Skeletal muscle tissue (tissue), 4 donors: ENCODE results near the gene TMEM129. TPM values are rescaled to one million over a fixed set of nuclear protein-coding genes. Genes with fewer than 3 reads are reported as not detected.

Experiments
- H3K27ac ChIP-seq: one replicate; pipeline ENCODE4 v1.7.0; 2013; ENCODE audit warnings: mild to moderate bottlenecking, low read depth, low read length, inconsistent platforms
- H3K27me3 ChIP-seq, 3 donors: one replicate each; pipeline ENCODE4 v1.7.0; 2013; ENCODE audit warnings: low read length in 3 of 3; ENCODE audit not compliant: control insufficient read depth in 3 of 3, insufficient read depth in 3 of 3
- H3K36me3 ChIP-seq, 3 donors: one replicate each; pipeline ENCODE4 v1.7.0; 2013; ENCODE audit warnings: low read length in 3 of 3; ENCODE audit not compliant: control insufficient read depth in 3 of 3, insufficient read depth in 3 of 3
- H3K4me1 ChIP-seq, 3 donors: one replicate each; pipeline ENCODE4 v1.7.0; 2013; ENCODE audit warnings: low read length in 3 of 3, mild to moderate bottlenecking in 3 of 3; ENCODE audit not compliant: control insufficient read depth in 3 of 3, insufficient read depth in 3 of 3
- H3K4me3 ChIP-seq, 3 donors: one replicate each; pipeline ENCODE4 v1.7.0; 2013; ENCODE audit warnings: low read length in 3 of 3
- H3K9ac ChIP-seq, 3 donors: one replicate each; pipeline ENCODE4 v1.7.0; 2013; ENCODE audit warnings: low read length in 3 of 3, mild to moderate bottlenecking in 3 of 3, moderate library complexity in 2 of 3, low read depth in 1 of 3
- H3K9me3 ChIP-seq, 3 donors: one replicate each; pipeline ENCODE4 v1.7.0; 2013; ENCODE audit warnings: low read length in 3 of 3; ENCODE audit not compliant: control insufficient read depth in 3 of 3
- total RNA-seq: library from RNA; depleted of rRNA; stranded (reverse); fragments of >200 nt; gene quantifications from one replicate; pipeline ENCODE4 v1.2.3, GENCODE V29; 2014
- donor health status: Osteomylitis.

The TMEM129 gene
- total RNA-seq, 1 donor from 2014 or later: 7.3 TPM

GRCh38 chr4:1684506-1685234 is 36.5 kb downstream of the TMEM129 start:
- no peaks in the 10 kb centered on the region for H3K27me3 ChIP-seq
- H3K9ac ChIP-seq: peak overlapping the region; percentile 43 to 79 (median 62)
- peaks cover 0 to 17% (median 16%) of the 10 kb centered on the region in 3 donors for H3K4me1 ChIP-seq
- peak overlapping the region; percentile 56 to 76 (median 70) for H3K4me3 ChIP-seq
- H3K36me3 ChIP-seq: no peaks in the 10 kb centered on the region
- no peaks in the 10 kb centered on the region for H3K9me3 ChIP-seq
- no peak overlapping the region for H3K27ac ChIP-seq

GRCh38 chr4:1683736-1684505 is 37.2 kb downstream of the TMEM129 start, which contains the start of gene FAM53A:
TSS of gene FAM53A (minus strand) at chr4:1684313. CDS start at chr4:1668741, 15,572 bp downstream.
- Histone ChIP-seq H3K36me3 (no peaks in the 10 kb centered on the region), H3K4me3 (peak within 1 kb of the TSS; percentile 70 to 77 (median 72)), H3K27me3 (no peaks in the 10 kb centered on the region), H3K9me3 (no peaks in the 10 kb centered on the region), H3K9ac (peak within 1 kb of the TSS; percentile 43 to 80 (median 64)), H3K27ac (peak within 1 kb of the TSS; percentile 58), H3K4me1 (peaks cover 0 to 17% (median 16%) of the 10 kb centered on the region in 3 donors)

GRCh38 chr4:1683261-1683735 is 37.8 kb downstream of the TMEM129 start:
- H3K4me3 ChIP-seq: peak overlapping the region; percentile 70 to 77 (median 72)
- peaks cover 0 to 17% (median 16%) of the 10 kb centered on the region in 3 donors for H3K4me1 ChIP-seq
- H3K27ac ChIP-seq: peak overlapping the region; percentile 58
- no peaks in the 10 kb centered on the region for H3K27me3 ChIP-seq
- peak overlapping the region in 2 of 3 donors; percentile 64 to 80 for H3K9ac ChIP-seq
- H3K9me3 ChIP-seq: no peaks in the 10 kb centered on the region
- H3K36me3 ChIP-seq: no peaks in the 10 kb centered on the region

- peaks cover 0 to 17% (median 16%) of the 10 kb centered on the region in 3 donors for H3K4me1 ChIP-seq
- peak overlapping the region in 1 of 3 donors; percentile 72 for H3K4me3 ChIP-seq
- H3K36me3 ChIP-seq: no peaks in the 10 kb centered on the region
- H3K9me3 ChIP-seq: no peaks in the 10 kb centered on the region
- no peak overlapping the region for H3K9ac ChIP-seq
- no peaks in the 10 kb centered on the region for H3K27me3 ChIP-seq
- no peak overlapping the region for H3K27ac ChIP-seq
These were observed 38.3 kb downstream of the TMEM129 start for GRCh38 chr4:1682860-1683259.

GRCh38 chr4:1678244-1678643 is 42.9 kb downstream of the TMEM129 start:
- Histone ChIP-seq H3K27me3 (no peaks in the 10 kb centered on the region), H3K4me3 (no peak overlapping the region), H3K36me3 (no peaks in the 10 kb centered on the region), H3K27ac (no peak overlapping the region), H3K9ac (no peak overlapping the region), H3K9me3 (no peaks in the 10 kb centered on the region), H3K4me1 (peaks cover 0 to 6% (median 3%) of the 10 kb centered on the region in 3 donors)

GRCh38 chr4:1676605-1677525 is 44.3 kb downstream of the TMEM129 start:
- no peaks in the 10 kb centered on the region for H3K36me3 ChIP-seq
- no peak overlapping the region for H3K4me3 ChIP-seq
- H3K4me1 ChIP-seq: peaks cover 0 to 2% (median 0%) of the 10 kb centered on the region in 3 donors

GRCh38 chr4:1675802-1676137 is 45.4 kb downstream of the TMEM129 start:
- H3K4me1 ChIP-seq: peaks cover 0 to 2% (median 0%) of the 10 kb centered on the region in 3 donors
- H3K4me3 ChIP-seq: no peak overlapping the region
- no peaks in the 10 kb centered on the region for H3K9me3 ChIP-seq
- no peaks in the 10 kb centered on the region for H3K36me3 ChIP-seq
- no peak overlapping the region for H3K9ac ChIP-seq
- no peak overlapping the region for H3K27ac ChIP-seq
- no peaks in the 10 kb centered on the region for H3K27me3 ChIP-seq

More at GRCh38 chr4:1676605-1677525, 44.3 kb downstream of the TMEM129 start:
- no peak overlapping the region for H3K27ac ChIP-seq
- H3K27me3 ChIP-seq: no peaks in the 10 kb centered on the region
- H3K9ac ChIP-seq: no peak overlapping the region
- H3K9me3 ChIP-seq: no peaks in the 10 kb centered on the region

GRCh38 chr4:1675136-1675801 is 45.9 kb downstream of the TMEM129 start:
- Histone ChIP-seq H3K9me3 (no peaks in the 10 kb centered on the region), H3K9ac (no peak overlapping the region), H3K4me1 (peaks cover 0 to 2% (median 0%) of the 10 kb centered on the region in 3 donors), H3K27me3 (no peaks in the 10 kb centered on the region), H3K27ac (no peak overlapping the region), H3K4me3 (no peak overlapping the region), H3K36me3 (no peaks in the 10 kb centered on the region)

- no peak overlapping the region for H3K9ac ChIP-seq
These were observed 46.4 kb downstream of the TMEM129 start for GRCh38 chr4:1674682-1675081.

More at GRCh38 chr4:1674682-1675081, 46.4 kb downstream of the TMEM129 start:
- Histone ChIP-seq H3K4me1 (peaks cover 0 to 2% (median 0%) of the 10 kb centered on the region in 3 donors), H3K4me3 (no peak overlapping the region), H3K9me3 (no peaks in the 10 kb centered on the region), H3K27me3 (no peaks in the 10 kb centered on the region), H3K27ac (no peak overlapping the region), H3K36me3 (no peaks in the 10 kb centered on the region)
